Trophoblast cell (in vitro differentiated cells and primary cell): Measurements from ENCODE around the gene SIDT2.
"Not testable (repeated sequence)": the region's sequence is repeated elsewhere in the genome, so short reads cannot be mapped to it uniquely, and the experiment has no call there.

Experiments used
- DNase-seq, 2 donors: peaks; one replicate each; pipeline ENCODE4 v3.0.0-alpha.2; 2016
- H2AFZ ChIP-seq: 2 replicates; pipeline ENCODE4 v1.6.1; 2013; ENCODE audit warnings: low read length, moderate library complexity, mild to moderate bottlenecking; ENCODE audit not compliant: insufficient read depth, poor library complexity
- H2AK5ac ChIP-seq: 2 replicates; pipeline ENCODE4 v1.6.1; 2013; ENCODE audit warnings: mild to moderate bottlenecking, low read length
- H2BK120ac ChIP-seq: 2 replicates; pipeline ENCODE4 v1.6.1; 2013; ENCODE audit warnings: low read length, mild to moderate bottlenecking, moderate library complexity; ENCODE audit not compliant: insufficient read depth, poor library complexity
- H2BK12ac ChIP-seq: 2 replicates; pipeline ENCODE4 v1.6.1; 2013; ENCODE audit warnings: mild to moderate bottlenecking, low read length, moderate library complexity
- H2BK5ac ChIP-seq: 2 replicates; pipeline ENCODE4 v1.6.1; 2013; ENCODE audit warnings: low read length, low read depth, moderate library complexity, mild to moderate bottlenecking; ENCODE audit not compliant: poor library complexity
- H3K14ac ChIP-seq: 2 replicates; pipeline ENCODE4 v1.6.1; 2013; ENCODE audit warnings: mild to moderate bottlenecking, low read length
- H3K18ac ChIP-seq: 2 replicates; pipeline ENCODE4 v1.6.1; 2013; ENCODE audit warnings: mild to moderate bottlenecking, low read length
- H3K23ac ChIP-seq: 2 replicates; pipeline ENCODE4 v1.6.1; 2013; ENCODE audit warnings: low read length
- H3K27ac ChIP-seq: 2 replicates; pipeline ENCODE4 v1.5.1; 2013; ENCODE audit warnings: low read depth, mild to moderate bottlenecking, inconsistent platforms, low read length, moderate library complexity
- H3K27me3 ChIP-seq: 2 replicates; pipeline ENCODE4 v1.6.1; 2013; ENCODE audit warnings: inconsistent platforms, mild to moderate bottlenecking, low read length, moderate library complexity; ENCODE audit not compliant: insufficient read depth
- H3K36me3 ChIP-seq, 2 experiments: 1 replicate in 1 of 2; 2 replicates in 1 of 2; pipeline ENCODE4 v1.6.1; 2013; ENCODE audit warnings: low read length in 2 of 2, mild to moderate bottlenecking in 2 of 2, moderate library complexity in 1 of 2; ENCODE audit not compliant: insufficient read depth in 2 of 2, control insufficient read depth in 1 of 2
- H3K4ac ChIP-seq: 2 replicates; pipeline ENCODE4 v1.6.1; 2013; ENCODE audit warnings: low read depth, mild to moderate bottlenecking, low read length, moderate library complexity
- H3K4me1 ChIP-seq, 2 experiments: 1 replicate in 1 of 2; 2 replicates in 1 of 2; pipeline ENCODE4 v1.6.1; 2013; ENCODE audit warnings: low read length in 2 of 2, mild to moderate bottlenecking in 2 of 2, moderate library complexity in 1 of 2; ENCODE audit not compliant: insufficient read depth in 2 of 2, control insufficient read depth in 1 of 2
- H3K4me2 ChIP-seq: 2 replicates; pipeline ENCODE4 v1.6.1; 2013; ENCODE audit warnings: inconsistent platforms, mild to moderate bottlenecking, low read length, moderate library complexity
- H3K4me3 ChIP-seq: 2 replicates; pipeline ENCODE4 v1.5.1; 2013; ENCODE audit warnings: mild to moderate bottlenecking, low read depth, low read length, inconsistent platforms
- H3K79me1 ChIP-seq: one replicate; pipeline ENCODE4 v1.6.1; 2013; ENCODE audit warnings: low read length
- H3K79me2 ChIP-seq: 2 replicates; pipeline ENCODE4 v1.6.1; 2013; ENCODE audit warnings: low read length, mild to moderate bottlenecking; ENCODE audit not compliant: control insufficient read depth, insufficient read depth, poor library complexity
- H3K9ac ChIP-seq: 2 replicates; pipeline ENCODE4 v1.6.1; 2013; ENCODE audit warnings: mild to moderate bottlenecking, low read length
- H3K9me3 ChIP-seq: 2 replicates; pipeline ENCODE4 v1.6.1; 2013; ENCODE audit warnings: low read depth, mild to moderate bottlenecking, control low read depth, inconsistent platforms, low read length; ENCODE audit not compliant: insufficient read depth
- H4K12ac ChIP-seq: 2 replicates; pipeline ENCODE4 v1.6.1; 2013; ENCODE audit warnings: low read depth, mild to moderate bottlenecking, low read length, moderate library complexity
- H4K8ac ChIP-seq: 2 replicates; pipeline ENCODE4 v1.6.1; 2013; ENCODE audit warnings: low read depth, mild to moderate bottlenecking, low read length, moderate library complexity
- H4K91ac ChIP-seq: one replicate; pipeline ENCODE4 v1.6.1; 2013; ENCODE audit warnings: low read depth, mild to moderate bottlenecking, low read length, moderate library complexity
- WGBS: extraction: QIAGEN DNeasy Blood & Tissue Kit; methylation state at CpG from one replicate; pipeline ENCODE4 v1.1.7; 2013; ENCODE audit warnings: missing lambda C conversion rate; ENCODE audit not compliant: insufficient read length, insufficient coverage; ENCODE audit errors: extremely low coverage; 5-methylcytosine and 5-hydroxymethylcytosine counted together

The SIDT2 gene

DNA sequence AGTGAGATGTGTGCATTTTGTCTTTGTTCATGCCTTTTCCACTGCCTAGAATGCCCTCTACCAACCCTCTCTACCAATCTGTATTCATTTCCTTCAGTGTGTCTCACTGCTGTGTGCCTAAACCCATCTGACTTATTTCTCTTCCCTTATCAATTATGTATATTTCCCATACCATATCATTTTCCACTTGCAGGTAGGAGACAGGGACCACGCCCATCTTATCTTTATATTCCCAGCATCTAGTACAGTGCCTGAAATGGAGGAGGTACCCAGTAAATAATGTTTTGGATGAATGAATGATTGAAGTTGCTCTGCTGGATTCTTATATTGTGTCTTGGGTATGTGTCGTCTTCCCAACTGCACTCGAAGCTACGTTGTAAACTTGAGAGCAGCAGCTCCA lies 43.6 kb upstream of the SIDT2 start:
- not testable (repeated sequence) for H3K79me1 ChIP-seq, H3K27ac ChIP-seq, H3K4me3 ChIP-seq, H2BK5ac ChIP-seq, H3K9me3 ChIP-seq, H2AK5ac ChIP-seq, H3K27me3 ChIP-seq, H4K12ac ChIP-seq, H4K8ac ChIP-seq, H3K4me2 ChIP-seq, H2AFZ ChIP-seq, H3K36me3 ChIP-seq, H3K9ac ChIP-seq, H2BK12ac ChIP-seq, H3K23ac ChIP-seq, H3K14ac ChIP-seq, DNase-seq, H4K91ac ChIP-seq, H2BK120ac ChIP-seq, H3K18ac ChIP-seq, H3K4me1 ChIP-seq, H3K79me2 ChIP-seq, H3K4ac ChIP-seq
- WGBS = no CpG with 5 or more reads among the region's 4 CpGs

DNA sequence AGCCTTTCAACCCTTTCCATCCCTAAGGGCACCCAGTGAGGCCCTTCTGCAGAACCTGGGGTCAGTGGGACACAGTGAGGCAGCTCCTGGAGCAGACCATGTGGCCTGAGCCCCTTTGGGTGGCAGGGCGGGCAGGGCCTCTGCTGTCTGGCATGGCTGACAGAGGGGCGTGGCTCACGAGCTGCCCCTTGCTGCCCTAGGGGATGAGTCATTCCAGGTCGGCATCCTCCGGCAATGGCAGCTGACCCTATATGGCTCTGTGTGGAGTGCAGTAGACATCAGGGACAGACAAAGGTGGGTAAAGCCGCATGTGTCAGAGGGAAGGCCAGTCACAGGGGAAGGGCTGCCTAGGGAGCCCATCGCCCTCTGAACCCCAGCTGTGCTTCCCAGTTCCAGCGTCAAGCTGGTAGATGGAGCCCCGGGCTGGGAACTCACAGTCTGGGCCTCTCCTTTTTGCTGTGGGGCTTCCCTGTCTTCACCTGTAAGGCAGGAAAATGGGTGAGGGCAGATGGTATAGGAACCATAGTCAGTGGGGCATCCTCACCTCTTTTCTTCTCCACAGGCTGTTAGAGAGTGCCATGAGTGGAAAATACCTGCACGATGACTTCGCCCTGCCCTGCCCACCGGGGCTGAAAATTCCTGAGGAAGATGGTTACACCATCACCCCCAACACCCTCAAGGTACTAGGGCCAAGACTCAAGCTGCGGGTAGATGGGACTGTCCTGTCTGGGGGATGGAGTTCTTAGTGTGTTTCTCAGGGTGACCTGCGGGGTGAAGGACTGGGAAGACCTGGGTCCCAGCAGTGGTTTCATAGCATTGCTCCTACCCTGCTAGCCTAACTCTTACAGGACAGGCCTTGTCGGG lies 41.1 kb upstream of the SIDT2 start:
- H3K23ac ChIP-seq, H3K9me3 ChIP-seq, H3K36me3 ChIP-seq, H4K8ac ChIP-seq, H3K4me3 ChIP-seq, H3K14ac ChIP-seq, H3K27ac ChIP-seq, H2BK5ac ChIP-seq, H3K4me1 ChIP-seq, H3K9ac ChIP-seq, H2BK12ac ChIP-seq, H3K79me2 ChIP-seq, H3K4ac ChIP-seq, H3K18ac ChIP-seq, H2BK120ac ChIP-seq, H3K79me1 ChIP-seq, DNase-seq, H3K27me3 ChIP-seq, H4K12ac ChIP-seq, H3K4me2 ChIP-seq, H4K91ac ChIP-seq, H2AK5ac ChIP-seq, H2AFZ ChIP-seq: not testable (repeated sequence)
- no CpG with 5 or more reads among the region's 15 CpGs for WGBS

DNA sequence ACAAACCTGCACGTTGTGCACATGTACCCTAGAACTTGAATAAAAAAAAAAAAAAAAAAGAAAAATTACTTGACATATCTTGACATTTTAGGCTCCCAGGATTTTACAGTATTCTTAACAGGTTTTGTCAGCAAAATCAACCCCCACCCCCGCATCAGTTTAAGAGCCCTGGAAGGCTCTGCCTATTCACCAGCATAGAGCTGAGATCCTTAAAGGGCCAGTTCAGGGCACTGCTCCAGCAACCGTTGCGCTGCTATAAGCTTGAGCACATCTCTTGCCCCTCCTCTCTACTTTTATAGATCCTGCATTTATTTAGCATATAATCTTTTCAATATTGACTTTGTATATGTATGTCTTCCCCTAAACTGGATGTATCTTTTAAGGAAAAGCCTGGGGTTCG lies 35.2 kb upstream of the SIDT2 start:
- Histone ChIP-seq H4K8ac (no peak overlapping the region), H3K27me3 (no peaks in the 10 kb centered on the region), H3K4me2 (peak overlapping the region; percentile 88), H3K4me3 (no peak overlapping the region), H3K27ac (no peak overlapping the region), H2BK120ac (no peak overlapping the region), H3K4me1 (peaks cover 0 to 7% of the 10 kb centered on the region in 2 experiments), H3K14ac (no peak overlapping the region), H2AFZ (no peak overlapping the region), H3K79me1 (peaks cover 12% of the 10 kb centered on the region), H3K9me3 (no peaks in the 10 kb centered on the region), H3K9ac (no peak overlapping the region), H3K79me2 (peaks cover 28% of the 10 kb centered on the region), H2BK12ac (no peak overlapping the region), H3K4ac (no peak overlapping the region), H4K12ac (no peak overlapping the region), H3K18ac (no peak overlapping the region), H4K91ac (no peak overlapping the region), H3K23ac (no peak overlapping the region), H2AK5ac (no peak overlapping the region), H3K36me3 (peaks cover 12 to 13% of the 10 kb centered on the region in 2 experiments), H2BK5ac (no peak overlapping the region)
- peak in 1 of 2 donors; percentile 41 for DNase-seq
- no CpG with 5 or more reads among the region's 5 CpGs for WGBS

DNA sequence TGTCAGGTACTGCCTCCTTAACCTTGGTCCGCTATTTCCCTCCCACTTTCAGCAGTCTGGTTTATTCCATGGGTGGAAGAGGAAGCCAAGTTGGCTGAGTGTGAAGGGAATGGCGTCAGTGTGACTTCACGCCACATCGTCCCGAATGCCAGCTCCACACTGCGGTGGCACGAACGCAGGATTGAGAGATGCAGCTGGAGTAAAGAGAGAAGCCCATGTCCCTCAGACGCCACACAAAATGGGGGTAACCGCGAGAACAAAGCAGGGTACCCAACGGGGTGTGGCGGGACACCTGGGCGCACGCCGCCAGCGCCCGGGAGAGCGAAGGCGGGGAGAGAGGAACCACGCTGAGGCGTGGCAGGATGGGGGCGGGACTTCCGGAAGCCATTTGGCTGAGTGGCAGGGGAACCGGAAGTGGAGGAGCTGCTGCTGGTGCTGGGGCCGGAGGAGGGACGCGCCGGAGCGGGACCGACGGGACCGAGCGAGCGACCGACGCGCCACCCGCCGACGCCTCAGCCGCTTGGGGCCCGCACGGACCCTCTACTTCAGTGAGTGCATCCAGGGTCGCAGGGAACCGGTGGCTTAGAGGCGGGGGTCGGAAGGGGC lies 34.6 kb upstream of the SIDT2 start, which contains the start of gene PAFAH1B2:
PAFAH1B2 (plus strand) TSS at position 417 of the 606 bp plus-strand sequence. CDS start 8,161 bp downstream, outside the sequence.
- H2AK5ac ChIP-seq = peak within 1 kb of the TSS; percentile 95
- H3K4me1 ChIP-seq = peaks cover 0 to 7% of the 10 kb centered on the region in 2 experiments
- peak within 1 kb of the TSS; percentile 98 for H3K4ac ChIP-seq
- H2AFZ ChIP-seq = peak within 1 kb of the TSS; percentile 87
- WGBS = no CpG with 5 or more reads among the region's 48 CpGs
- H4K12ac ChIP-seq = peak within 1 kb of the TSS; percentile 94
- H3K27ac ChIP-seq = peak within 1 kb of the TSS; percentile 91
- H3K79me2 ChIP-seq = peaks cover 31% of the 10 kb centered on the region
- peak within 1 kb of the TSS; percentile 94 for H3K9ac ChIP-seq
- peak; percentile 95 to 96 for DNase-seq
- H4K91ac ChIP-seq = peak within 1 kb of the TSS; percentile 93
- peak within 1 kb of the TSS; percentile 96 for H2BK120ac ChIP-seq
- peak within 1 kb of the TSS; percentile 88 for H3K4me2 ChIP-seq
- peaks cover 12% of the 10 kb centered on the region for H3K79me1 ChIP-seq
- peaks cover 13% of the 10 kb centered on the region in 2 experiments for H3K36me3 ChIP-seq
- peak within 1 kb of the TSS; percentile 95 for H3K14ac ChIP-seq
- peak within 1 kb of the TSS; percentile 92 for H4K8ac ChIP-seq
- no peak within 1 kb of the TSS for H3K23ac ChIP-seq
- peak within 1 kb of the TSS; percentile 99 for H3K18ac ChIP-seq
- H2BK12ac ChIP-seq = peak within 1 kb of the TSS; percentile 76
- H3K27me3 ChIP-seq = no peaks in the 10 kb centered on the region
- no peaks in the 10 kb centered on the region for H3K9me3 ChIP-seq
- peak within 1 kb of the TSS; percentile 96 for H3K4me3 ChIP-seq
- H2BK5ac ChIP-seq = peak within 1 kb of the TSS; percentile 98
